Upper lobe of left lung (tissue), 6 donors: ENCODE data around the gene TNNC2. TPM values are rescaled to one million over a fixed set of nuclear protein-coding genes. Genes with fewer than 3 reads are reported as not detected.

Source experiments
- ATAC-seq, 2 donors: fragments of 200-7000 bp; cut with Tn5 transposase; one replicate each; pipeline ENCODE4 v1.9.1; 2022; ENCODE audit warnings: mild to moderate bottlenecking in 2 of 2, moderate library complexity in 2 of 2; ENCODE audit not compliant: low FRiP score in 2 of 2
- DNase-seq, 2 donors: peaks; one replicate each; pipeline ENCODE4 v3.0.0-alpha.2; 2019 to 2020
- H3K27ac ChIP-seq, 4 donors: fragments of 200-600 bp; sonication (generic); one replicate each; pipeline ENCODE4 v1.5.1; 2016 to 2019
- H3K27me3 ChIP-seq, 4 donors: fragments of 200-600 bp; sonication (generic); one replicate each; pipeline ENCODE4 v1.5.1; 2017 to 2019
- H3K36me3 ChIP-seq, 4 donors: fragments of 200-600 bp; sonication (generic); one replicate each; pipeline ENCODE4 v1.5.1; 2016 to 2019
- H3K4me1 ChIP-seq, 4 donors: fragments of 200-600 bp; sonication (generic); one replicate each; pipeline ENCODE4 v1.5.1; 2018 to 2019
- H3K4me3 ChIP-seq, 4 donors: fragments of 200-600 bp; sonication (generic); one replicate each; pipeline ENCODE4 v1.5.1; 2017 to 2019; ENCODE audit warnings: mild to moderate bottlenecking in 2 of 4, moderate library complexity in 1 of 4
- H3K9me3 ChIP-seq, 4 donors: fragments of 200-600 bp; sonication (generic); one replicate each; pipeline ENCODE4 v1.5.1; 2018 to 2019
- EP300 ChIP-seq, 4 donors: sonication (generic); formaldehyde crosslinking; IDR thresholded peaks; one replicate each; pipeline ENCODE4 v1.5.1; 2017; ENCODE audit warnings: antibody characterized with exemption in 4 of 4, control low read depth in 2 of 4
- POLR2A ChIP-seq, 4 donors: fragments of 450-650 bp; IDR thresholded peaks; one replicate each; pipeline ENCODE4 v1.5.1; 2016 to 2017; ENCODE audit warnings: antibody characterized with exemption in 4 of 4, mild to moderate bottlenecking in 2 of 4
- POLR2AphosphoS5 ChIP-seq, 2 donors: sonication (generic); formaldehyde crosslinking; IDR thresholded peaks; one replicate each; pipeline ENCODE4 v1.5.1; 2017; ENCODE audit warnings: antibody characterized with exemption in 2 of 2
- WGBS, 2 donors: methylation state at CpG; one replicate each; pipeline ENCODE4 v1.1.5; 2017 to 2018; 5-methylcytosine and 5-hydroxymethylcytosine counted together
- small RNA-seq, 4 donors: library from RNA; depleted of rRNA; stranded (forward); fragments of <200 nt; gene quantifications; one replicate each; pipeline ENCODE3, GENCODE V24; 2016
- total RNA-seq, 6 donors: library from RNA; depleted of rRNA in 4 of 6; stranded (reverse); fragments of >200 nt in 4 of 6; gene quantifications; one replicate each; pipeline versions ENCODE4 v1.1.0 to v1.2.1, GENCODE V29; 2016 to 2021
- TF ChIP-seq, protein P1 (sequence below), 6 experiments: fragments of 450-650 bp in 4 of 6; fragments of 200-600 bp in 2 of 6; sonication (generic) in 2 of 6; IDR thresholded peaks; one replicate each; pipeline ENCODE4 v1.5.1; 2016 to 2019; ENCODE audit warnings: antibody characterized with exemption in 6 of 6
- donor health status: DM: no; HTN: no; CAD: no; lungs with moderate emphysema.
- donor health status: DM: no; HTN: yes; CAD: no; lungs with severe emphysema.

The TNNC2 gene
- total RNA-seq, 6 donors from 2014 or later: 0.37 to 1.1 (median 0.80) TPM; not detected in 3

DNA sequence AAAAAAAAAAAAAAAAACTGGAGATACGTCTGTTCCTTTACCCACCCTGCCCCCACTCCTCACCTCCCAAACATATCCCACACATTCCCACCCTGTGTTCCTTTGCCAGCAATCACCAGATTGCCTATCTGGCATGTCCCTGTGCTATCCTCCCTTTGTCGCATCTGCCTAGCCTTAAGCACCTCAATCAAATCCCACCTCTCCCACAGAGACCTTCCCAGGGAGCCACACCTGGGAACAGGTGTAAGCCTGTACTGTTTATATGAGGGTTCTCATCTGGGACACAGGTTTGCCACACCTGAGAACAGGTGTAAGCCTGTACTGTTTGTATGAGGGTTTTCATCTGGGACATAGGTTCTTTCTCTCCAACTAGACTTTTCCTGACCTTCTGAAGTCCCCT lies 52.2 kb downstream of the TNNC2 start:
- no peaks in the 10 kb centered on the region for H3K27me3 ChIP-seq
- WGBS, 2 donors: 74 to 80% methylated on average over 2 of the region's 2 CpGs
- H3K4me1 ChIP-seq: peaks cover 16 to 38% (median 18%) of the 10 kb centered on the region in 4 donors
- H3K27ac ChIP-seq: no peak overlapping the region
- no peak for ATAC-seq
- TF ChIP-seq POLR2AphosphoS5 (IDR thresholded peaks at IDR 0.05): no peak
- no peak for TF ChIP-seq POLR2A (IDR thresholded peaks at IDR 0.05)
- TF ChIP-seq, protein P1, sequence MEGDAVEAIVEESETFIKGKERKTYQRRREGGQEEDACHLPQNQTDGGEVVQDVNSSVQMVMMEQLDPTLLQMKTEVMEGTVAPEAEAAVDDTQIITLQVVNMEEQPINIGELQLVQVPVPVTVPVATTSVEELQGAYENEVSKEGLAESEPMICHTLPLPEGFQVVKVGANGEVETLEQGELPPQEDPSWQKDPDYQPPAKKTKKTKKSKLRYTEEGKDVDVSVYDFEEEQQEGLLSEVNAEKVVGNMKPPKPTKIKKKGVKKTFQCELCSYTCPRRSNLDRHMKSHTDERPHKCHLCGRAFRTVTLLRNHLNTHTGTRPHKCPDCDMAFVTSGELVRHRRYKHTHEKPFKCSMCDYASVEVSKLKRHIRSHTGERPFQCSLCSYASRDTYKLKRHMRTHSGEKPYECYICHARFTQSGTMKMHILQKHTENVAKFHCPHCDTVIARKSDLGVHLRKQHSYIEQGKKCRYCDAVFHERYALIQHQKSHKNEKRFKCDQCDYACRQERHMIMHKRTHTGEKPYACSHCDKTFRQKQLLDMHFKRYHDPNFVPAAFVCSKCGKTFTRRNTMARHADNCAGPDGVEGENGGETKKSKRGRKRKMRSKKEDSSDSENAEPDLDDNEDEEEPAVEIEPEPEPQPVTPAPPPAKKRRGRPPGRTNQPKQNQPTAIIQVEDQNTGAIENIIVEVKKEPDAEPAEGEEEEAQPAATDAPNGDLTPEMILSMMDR (IDR thresholded peaks at IDR 0.05): no peak
- TF ChIP-seq EP300 (IDR thresholded peaks at IDR 0.05): no peak
- no peaks in the 10 kb centered on the region for H3K36me3 ChIP-seq
- no peak overlapping the region for H3K4me3 ChIP-seq
- DNase-seq: no peak
- no peaks in the 10 kb centered on the region for H3K9me3 ChIP-seq

Small RNA genes lying within 50 kb of the gene (small RNA-seq; reads per million reads assigned to genes)
- gene RNU6ATAC38P: 0 reads per million in 4 donors

Other genes with a start within 250 kb of the TNNC2 start
- gene WFDC8, start 248.0 kb downstream of the TNNC2 start, total RNA-seq: not detected
- not detected for gene WFDC10A, start 197.6 kb downstream of the TNNC2 start, total RNA-seq
- gene WFDC9, start 196.0 kb downstream of the TNNC2 start, total RNA-seq: not detected
- not detected for gene WFDC11, start 157.1 kb downstream of the TNNC2 start, total RNA-seq
- not detected for gene WFDC13, start 125.3 kb downstream of the TNNC2 start, total RNA-seq
- 1 to 10 TPM in 4 of 6 donors, not detected in 2; 1.1 to 9.4 (median 1.6) TPM for gene WFDC10B, start 122.3 kb downstream of the TNNC2 start, total RNA-seq
- gene SPINT4, start 105.0 kb downstream of the TNNC2 start, total RNA-seq: not detected
- gene WFDC3, start 35.4 kb downstream of the TNNC2 start, total RNA-seq: 1 to 10 TPM in 4 of 6 donors, under 1 TPM in 1, not detected in 1; 1.00 to 7.1 (median 2.4) TPM
- gene DNTTIP1, start 35.4 kb downstream of the TNNC2 start, total RNA-seq: 10 to 100 TPM; 36.8 to 61.8 (median 46.5) TPM
- 10 to 100 TPM in 1 of 6 donors, 1 to 10 TPM in 3, not detected in 2; 1.1 to 12.5 (median 3.5) TPM for gene UBE2C, start 14.7 kb downstream of the TNNC2 start, total RNA-seq
- 100 to 1,000 TPM in 1 of 6 donors, 10 to 100 TPM in 5; 23.9 to 117 (median 52.9) TPM for gene SNX21, start 6.5 kb upstream of the TNNC2 start, total RNA-seq
- 10 to 100 TPM; 23.9 to 46.8 (median 31.5) TPM for gene ACOT8, start 30.1 kb upstream of the TNNC2 start, total RNA-seq
- gene ZSWIM3, start 30.3 kb upstream of the TNNC2 start, total RNA-seq: 1 to 10 TPM; 2.4 to 7.3 (median 3.9) TPM
- gene ZSWIM1, start 53.9 kb upstream of the TNNC2 start, total RNA-seq: 1 to 10 TPM; 4.2 to 9.7 (median 8.6) TPM
- gene SPATA25, start 60.3 kb upstream of the TNNC2 start, total RNA-seq: 10 to 100 TPM in 1 of 6 donors, 1 to 10 TPM in 5; 1.3 to 11.5 (median 1.6) TPM
- gene NEURL2, start 63.9 kb upstream of the TNNC2 start, total RNA-seq: 10 to 100 TPM in 1 of 6 donors, 1 to 10 TPM in 5; 3.9 to 31.4 (median 5.5) TPM
- 100 to 1,000 TPM; 109 to 176 (median 155) TPM for gene CTSA, start 64.0 kb upstream of the TNNC2 start, total RNA-seq
- 100 to 1,000 TPM in 2 of 6 donors, 10 to 100 TPM in 4; 28.9 to 169 (median 57.8) TPM for gene PLTP, start 84.8 kb upstream of the TNNC2 start, total RNA-seq
- gene PCIF1, start 107.4 kb upstream of the TNNC2 start, total RNA-seq: 10 to 100 TPM; 41.7 to 59.7 (median 47.1) TPM
- 10 to 100 TPM; 17.4 to 41.9 (median 23.0) TPM for gene ZNF335, start 144.9 kb upstream of the TNNC2 start, total RNA-seq
- 10 to 100 TPM in 4 of 6 donors, 1 to 10 TPM in 2; 4.2 to 20.8 (median 14.2) TPM for gene MMP9, start 181.6 kb upstream of the TNNC2 start, total RNA-seq
- gene SLC12A5, start 201.9 kb upstream of the TNNC2 start, total RNA-seq: 1 to 10 TPM in 1 of 6 donors, under 1 TPM in 1, not detected in 4; 0.69 to 1.3 TPM